PC-3 (cell line): Measurements from ENCODE around the gene TCF12. TPM values are rescaled to one million over a fixed set of nuclear protein-coding genes. Genes with fewer than 3 reads are reported as not detected.

Experiments used
- ATAC-seq: fragments of 200-7000 bp; cut with Tn5 transposase; 2 replicates; pipeline ENCODE4 v1.9.1; 2020; ENCODE audit warnings: mild to moderate bottlenecking, moderate library complexity
- BruUV-seq: library from RNA; stranded (reverse); fragments of 400-500 nt; replicated peaks from 2 replicates; lab custom pipeline; 2021; lab: Mats Ljungman, UMichigan
- CTCF ChIA-PET: fragments of 300-600 bp; sonication (Branson Sonifier 250); formaldehyde crosslinking; loops from one replicate; lab custom pipeline; 2022; ENCODE audit warnings: antibody characterized with exemption; lab: Charles Lee
- POLR2A ChIA-PET: fragments of 300-600 bp; sonication (Branson Sonifier 250); formaldehyde crosslinking; loops from one replicate; lab custom pipeline; 2022; ENCODE audit warnings: antibody characterized with exemption; ENCODE audit not compliant: unreplicated experiment; lab: Charles Lee
- DNase-seq: peaks from one replicate; pipeline ENCODE4 v3.0.0-alpha.2; 2015
- H2AFZ ChIP-seq: fragments of 300-600 bp; sonication (generic); 2 replicates; pipeline ENCODE4 v1.6.0; 2016; ENCODE audit warnings: antibody characterized with exemption, low read length
- H3F3A ChIP-seq: fragments of 300-600 bp; sonication (generic); one replicate; pipeline ENCODE4 v1.6.0; 2017; ENCODE audit warnings: antibody characterized with exemption, low read length, control low read depth, mild to moderate bottlenecking; ENCODE audit not compliant: unreplicated experiment
- H3K27ac ChIP-seq: fragments of 300-600 bp; sonication (generic); 2 replicates; pipeline ENCODE4 v1.5.1; 2016; ENCODE audit warnings: mild to moderate bottlenecking, low read length
- H3K27me3 ChIP-seq: fragments of 300-600 bp; sonication (generic); 2 replicates; pipeline ENCODE4 v1.6.1; 2016; ENCODE audit warnings: low read length, mixed read lengths
- H3K36me3 ChIP-seq: fragments of 300-600 bp; sonication (generic); 2 replicates; pipeline ENCODE4 v1.6.1; 2016; ENCODE audit warnings: low read depth, mixed run types, low read length, mixed read lengths
- H3K4me1 ChIP-seq: fragments of 300-600 bp; sonication (generic); 2 replicates; pipeline ENCODE4 v1.5.1; 2016; ENCODE audit warnings: low read length; ENCODE audit not compliant: insufficient read depth
- H3K4me2 ChIP-seq: fragments of 300-600 bp; sonication (generic); 2 replicates; pipeline ENCODE4 v1.6.0; 2016; ENCODE audit warnings: low read length
- H3K4me3 ChIP-seq: fragments of 300-600 bp; sonication (generic); 2 replicates; pipeline ENCODE4 v1.5.1; 2016; ENCODE audit warnings: mild to moderate bottlenecking, low read length, mixed read lengths
- H3K79me2 ChIP-seq: fragments of 300-600 bp; sonication (generic); 2 replicates; pipeline ENCODE4 v1.6.1; 2017; ENCODE audit warnings: low read length, mixed read lengths
- H3K9ac ChIP-seq: fragments of 300-600 bp; sonication (generic); 2 replicates; pipeline ENCODE4 v1.6.0; 2016; ENCODE audit warnings: mild to moderate bottlenecking, low read length
- H3K9me2 ChIP-seq: fragments of 300-600 bp; sonication (generic); replicated peaks from 2 replicates; pipeline ENCODE4 v1.6.1; 2016; ENCODE audit warnings: mixed run types, low read length, mixed read lengths
- H3K9me3 ChIP-seq: fragments of 300-600 bp; sonication (generic); 2 replicates; pipeline ENCODE4 v1.6.1; 2016; ENCODE audit warnings: low read length, mixed read lengths
- H4K20me1 ChIP-seq: fragments of 300-600 bp; sonication (generic); 2 replicates; pipeline ENCODE4 v1.6.1; 2016; ENCODE audit warnings: low read length, mixed read lengths
- EZH2 ChIP-seq: fragments of 300-600 bp; sonication (generic); IDR thresholded peaks from one replicate; pipeline ENCODE4 v1.6.1; 2017; ENCODE audit warnings: antibody characterized with exemption, mild to moderate bottlenecking, low read length; ENCODE audit not compliant: unreplicated experiment
- EZH2phosphoT487 ChIP-seq: fragments of 300-600 bp; sonication (generic); IDR thresholded peaks from 2 replicates; pipeline ENCODE4 v1.6.1; 2018; ENCODE audit warnings: mild to moderate bottlenecking, antibody characterized with exemption, low read length, borderline replicate concordance
- intact Hi-C: fragments of 100-400 bp; cut with micrococcal nuclease; formaldehyde crosslinking; loops from 2 replicates; pipeline ENCODE4 v1.9.0; 2023
- total RNA-seq: library from RNA; depleted of rRNA; stranded (reverse); fragments of >200 nt; gene quantifications from 2 replicates; pipeline ENCODE4 v1.2.3, GENCODE V29; 2014
- TF ChIP-seq, protein P1 (sequence below): fragments of 300-600 bp; sonication (generic); conservative IDR thresholded peaks from 2 replicates; pipeline ENCODE4 v1.5.1; 2017; ENCODE audit warnings: antibody characterized with exemption, low read depth, mild to moderate bottlenecking, low read length

TCF12 gene
- total RNA-seq, 1 experiment from 2014 or later: 103 TPM

DNA sequence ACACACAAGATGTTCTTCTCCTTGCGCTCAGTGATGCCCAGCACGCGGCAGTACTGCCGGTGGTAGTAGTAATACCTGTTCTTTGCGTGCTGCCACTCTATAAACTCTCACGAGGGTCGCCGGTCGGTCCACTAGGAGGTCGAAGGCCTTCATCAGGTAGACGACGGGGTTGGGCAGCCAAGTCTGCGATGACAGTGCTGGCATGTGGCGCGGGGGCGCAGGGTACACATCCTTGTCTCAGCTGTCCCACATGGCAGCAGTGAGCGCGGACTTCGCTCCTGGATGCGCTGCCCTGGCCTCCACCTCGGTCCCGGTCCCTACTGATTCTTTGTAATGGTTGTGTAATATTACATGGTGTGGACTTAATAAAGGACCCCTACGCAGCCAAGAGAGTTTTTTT, 407.8 kb downstream of the TCF12 start:
- no peak overlapping the region for H3K27ac ChIP-seq
- H3K27me3 ChIP-seq: no peaks in the 10 kb centered on the region
- no peak overlapping the region for H3K4me3 ChIP-seq
- H3K36me3 ChIP-seq: no peaks in the 10 kb centered on the region
- no peaks in the 10 kb centered on the region for H3K9me2 ChIP-seq
- H2AFZ ChIP-seq: no peak overlapping the region
- POLR2A ChIA-PET: no interaction called here
- no peaks in the 10 kb centered on the region for H4K20me1 ChIP-seq
- H3K79me2 ChIP-seq: no peaks in the 10 kb centered on the region
- ATAC-seq (no peak), DNase-seq (no peak)
- TF ChIP-seq, protein P1, sequence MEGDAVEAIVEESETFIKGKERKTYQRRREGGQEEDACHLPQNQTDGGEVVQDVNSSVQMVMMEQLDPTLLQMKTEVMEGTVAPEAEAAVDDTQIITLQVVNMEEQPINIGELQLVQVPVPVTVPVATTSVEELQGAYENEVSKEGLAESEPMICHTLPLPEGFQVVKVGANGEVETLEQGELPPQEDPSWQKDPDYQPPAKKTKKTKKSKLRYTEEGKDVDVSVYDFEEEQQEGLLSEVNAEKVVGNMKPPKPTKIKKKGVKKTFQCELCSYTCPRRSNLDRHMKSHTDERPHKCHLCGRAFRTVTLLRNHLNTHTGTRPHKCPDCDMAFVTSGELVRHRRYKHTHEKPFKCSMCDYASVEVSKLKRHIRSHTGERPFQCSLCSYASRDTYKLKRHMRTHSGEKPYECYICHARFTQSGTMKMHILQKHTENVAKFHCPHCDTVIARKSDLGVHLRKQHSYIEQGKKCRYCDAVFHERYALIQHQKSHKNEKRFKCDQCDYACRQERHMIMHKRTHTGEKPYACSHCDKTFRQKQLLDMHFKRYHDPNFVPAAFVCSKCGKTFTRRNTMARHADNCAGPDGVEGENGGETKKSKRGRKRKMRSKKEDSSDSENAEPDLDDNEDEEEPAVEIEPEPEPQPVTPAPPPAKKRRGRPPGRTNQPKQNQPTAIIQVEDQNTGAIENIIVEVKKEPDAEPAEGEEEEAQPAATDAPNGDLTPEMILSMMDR: no peak
- TF ChIP-seq EZH2: no peak
- TF ChIP-seq EZH2phosphoT487: no peak
- CTCF ChIA-PET: no interaction called here
- no peaks in the 10 kb centered on the region for H3K9me3 ChIP-seq
- H3K4me2 ChIP-seq: no peak overlapping the region
- peaks cover 9% of the 10 kb centered on the region for H3K4me1 ChIP-seq
- BruUV-seq: no TSS peak
- intact Hi-C loops: no loop called here
- no peak overlapping the region for H3K9ac ChIP-seq
- no peaks in the 10 kb centered on the region for H3F3A ChIP-seq

DNA sequence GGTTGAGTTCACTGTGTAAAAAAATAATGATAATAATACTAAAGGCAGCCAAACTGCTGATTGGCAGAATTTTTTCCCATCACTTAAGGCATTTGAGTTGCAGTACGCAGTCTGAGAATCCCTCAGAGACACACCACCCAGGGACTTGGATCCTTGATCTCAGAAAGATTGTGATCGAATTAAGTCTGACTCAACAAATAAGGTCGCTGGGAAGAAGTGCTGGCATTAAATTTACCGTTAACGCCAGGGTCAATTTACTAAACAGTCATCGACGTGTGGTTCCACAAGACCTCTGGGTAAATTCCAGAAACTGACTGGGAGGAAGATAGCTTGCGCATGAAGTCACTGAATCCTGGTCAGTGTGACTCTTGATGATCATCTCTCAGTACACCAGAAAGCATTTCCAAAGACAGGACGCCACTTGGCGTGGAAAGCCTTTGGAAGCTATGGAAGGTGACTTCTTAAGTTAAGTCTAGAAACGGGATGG, 409.6 kb downstream of the TCF12 start:
- POLR2A ChIA-PET: no interaction called here
- H3K4me3 ChIP-seq: no peak overlapping the region
- no peak overlapping the region for H3K27ac ChIP-seq
- no peak overlapping the region for H2AFZ ChIP-seq
- H3K79me2 ChIP-seq: no peaks in the 10 kb centered on the region
- H3F3A ChIP-seq: no peaks in the 10 kb centered on the region
- TF ChIP-seq, protein P1: no peak
- TF ChIP-seq EZH2phosphoT487: no peak
- TF ChIP-seq EZH2: no peak
- H3K9me2 ChIP-seq: no peaks in the 10 kb centered on the region
- no peak overlapping the region for H3K4me2 ChIP-seq
- no peaks in the 10 kb centered on the region for H3K27me3 ChIP-seq
- H4K20me1 ChIP-seq: no peaks in the 10 kb centered on the region
- DNase-seq (no peak), ATAC-seq (no peak)
- no peaks in the 10 kb centered on the region for H3K9me3 ChIP-seq
- peaks cover 9% of the 10 kb centered on the region for H3K4me1 ChIP-seq
- no TSS peak for BruUV-seq
- CTCF ChIA-PET: no interaction called here
- H3K9ac ChIP-seq: no peak overlapping the region
- intact Hi-C loops: no loop called here
- no peaks in the 10 kb centered on the region for H3K36me3 ChIP-seq

DNA sequence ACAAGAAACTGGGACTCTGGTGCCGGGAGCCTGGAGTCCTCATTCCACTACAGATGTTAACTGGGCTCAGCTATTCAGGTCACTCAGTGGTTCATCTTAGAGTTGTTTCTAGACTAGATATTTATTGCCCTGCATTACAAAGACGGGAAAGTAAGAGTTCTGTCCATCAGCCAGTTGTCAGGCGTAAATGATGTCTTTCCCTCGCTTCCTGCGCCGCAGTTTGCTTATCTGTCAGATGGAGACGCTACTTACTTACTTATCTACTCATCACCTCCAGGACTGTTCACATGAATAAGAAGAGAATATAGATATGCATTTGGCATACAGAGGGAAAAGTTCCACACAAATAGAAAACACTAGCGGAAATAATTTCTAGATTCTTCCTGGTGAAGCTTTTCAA, 410.0 kb downstream of the TCF12 start:
- H3K4me3 ChIP-seq: no peak overlapping the region
- no peaks in the 10 kb centered on the region for H3K27me3 ChIP-seq
- H3K36me3 ChIP-seq: no peaks in the 10 kb centered on the region
- DNase-seq (no peak), ATAC-seq (no peak)
- intact Hi-C loops: no loop called here
- CTCF ChIA-PET: no interaction called here
- no peak overlapping the region for H2AFZ ChIP-seq
- H3K4me2 ChIP-seq: no peak overlapping the region
- H3K9me3 ChIP-seq: no peaks in the 10 kb centered on the region
- no TSS peak for BruUV-seq
- POLR2A ChIA-PET: no interaction called here
- no peaks in the 10 kb centered on the region for H3F3A ChIP-seq
- TF ChIP-seq EZH2 (no peak), EZH2phosphoT487 (no peak)
- TF ChIP-seq, protein P1: no peak
- no peaks in the 10 kb centered on the region for H3K9me2 ChIP-seq
- no peaks in the 10 kb centered on the region for H4K20me1 ChIP-seq
- H3K4me1 ChIP-seq: peaks cover 6% of the 10 kb centered on the region
- H3K27ac ChIP-seq: no peak overlapping the region
- H3K9ac ChIP-seq: no peak overlapping the region
- no peaks in the 10 kb centered on the region for H3K79me2 ChIP-seq
